ENCODE measurements around the gene THSD7A. TPM values are rescaled to one million over a fixed set of nuclear protein-coding genes. Genes with fewer than 3 reads are reported as not detected.
A peak's percentile ranks its signal among the peaks of the same experiment; 100 is the strongest.

THSD7A gene
- polyA plus RNA-seq (2011; rRNA removed) (0.06 TPM in 2 replicates), polyA minus RNA-seq (2011; rRNA and poly(A)+ RNA removed) (0.14 and 0.17 TPM in 2 replicates)

DNA sequence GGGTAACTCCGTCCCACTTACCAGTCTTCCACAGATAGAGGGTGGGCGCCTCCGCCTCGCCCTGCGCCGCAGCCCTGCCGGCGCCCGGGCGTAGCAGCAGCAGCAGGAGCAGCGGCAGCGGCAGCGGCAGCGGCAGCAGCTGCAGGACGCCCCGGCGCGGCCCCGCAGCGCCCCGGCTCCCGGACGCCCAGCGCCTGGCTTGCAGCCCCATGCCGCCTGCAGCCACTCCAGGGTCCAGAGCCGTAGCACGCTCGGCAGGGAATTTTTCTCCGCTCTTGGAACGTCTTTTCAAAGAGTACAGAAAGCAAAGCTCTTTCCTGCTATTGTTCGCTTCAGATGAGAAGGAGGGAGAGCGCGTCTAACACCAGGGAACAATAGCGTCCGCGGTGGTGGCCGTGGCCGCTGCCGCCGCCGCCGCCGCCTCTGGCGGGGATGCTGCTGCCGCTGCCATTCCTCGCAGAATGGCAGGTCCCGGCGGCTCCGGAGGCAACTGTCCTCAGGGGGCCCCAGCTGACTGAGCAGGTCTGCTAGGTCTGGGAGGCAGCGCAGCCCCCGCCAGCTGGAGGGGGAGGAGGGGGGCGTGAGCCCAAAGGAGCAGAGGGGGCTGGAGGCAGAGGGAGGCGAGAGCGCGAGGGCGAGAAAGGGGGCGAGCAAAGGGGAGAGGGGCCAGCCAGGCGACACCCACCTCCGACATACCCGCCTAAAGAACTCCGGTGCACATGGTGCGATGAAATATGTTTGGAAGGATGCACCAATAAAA is at the start of gene THSD7A:
TSS of gene THSD7A (minus strand) at position 463 of the 760 bp plus-strand sequence. CDS start at position 211, 252 bp downstream.
- CTCF ChIA-PET: interaction anchor here (0.6 to 1.5 kb wide), 8 partner anchors 15 to 1721 kb away, joined by 3 to 6 read pairs (median 3); no protein-coding TSS in a partner anchor
- no peak for DNase-seq (ENCODE audit: low read depth, low spot score)
- POLR2A ChIA-PET: interaction anchor here (0.6 kb wide), 1 partner anchor 902 kb away, joined by 3 read pairs; no protein-coding TSS in a partner anchor
- H3K27ac ChIP-seq (ENCODE audit: low read depth, low read length): no peak within 1 kb of the TSS
- no peak for TF ChIP-seq CTCF (IDR thresholded peaks at IDR 0.05; ENCODE audit: low read depth, low read length)
- H3K27me3 ChIP-seq (ENCODE audit: control insufficient read depth, insufficient read depth, low read length): no peaks in the 10 kb centered on the region
- H3K9me3 ChIP-seq (ENCODE audit: control insufficient read depth, insufficient read depth, low read length): no peaks in the 10 kb centered on the region
- peak within 1 kb of the TSS; percentile 63 for H3K4me3 ChIP-seq (ENCODE audit: low read depth, low read length)

DNA sequence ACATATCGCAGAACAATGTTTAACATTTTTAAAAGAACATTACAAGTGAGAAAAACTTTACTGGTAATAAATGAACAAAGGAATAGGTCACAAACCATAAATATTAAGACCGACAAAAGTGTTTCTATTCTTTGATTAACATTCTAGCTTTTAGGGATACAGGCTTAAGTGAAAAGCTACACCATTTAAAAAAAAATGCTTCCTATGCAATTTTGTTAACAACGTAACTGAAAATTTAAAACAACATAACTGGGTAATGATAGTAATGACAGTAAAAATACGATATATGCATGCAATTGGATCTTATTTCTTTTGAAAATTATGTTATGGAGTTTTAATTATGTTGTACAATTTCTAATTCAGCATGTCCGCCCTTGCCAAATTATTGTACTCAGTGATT is 49.7 kb upstream of the THSD7A start:
- H3K27me3 ChIP-seq (ENCODE audit: control insufficient read depth, insufficient read depth, low read length): no peaks in the 10 kb centered on the region
- ChIA-PET POLR2A (no interaction called here), CTCF (no interaction called here)
- no peak overlapping the region for H3K27ac ChIP-seq (ENCODE audit: low read depth, low read length)
- DNase-seq (ENCODE audit: low read depth, low spot score): no peak
- H3K9me3 ChIP-seq (ENCODE audit: control insufficient read depth, insufficient read depth, low read length): no peaks in the 10 kb centered on the region
- H3K4me3 ChIP-seq (ENCODE audit: low read depth, low read length): no peak overlapping the region
- no peak for TF ChIP-seq CTCF (IDR thresholded peaks at IDR 0.05; ENCODE audit: low read depth, low read length)

DNA sequence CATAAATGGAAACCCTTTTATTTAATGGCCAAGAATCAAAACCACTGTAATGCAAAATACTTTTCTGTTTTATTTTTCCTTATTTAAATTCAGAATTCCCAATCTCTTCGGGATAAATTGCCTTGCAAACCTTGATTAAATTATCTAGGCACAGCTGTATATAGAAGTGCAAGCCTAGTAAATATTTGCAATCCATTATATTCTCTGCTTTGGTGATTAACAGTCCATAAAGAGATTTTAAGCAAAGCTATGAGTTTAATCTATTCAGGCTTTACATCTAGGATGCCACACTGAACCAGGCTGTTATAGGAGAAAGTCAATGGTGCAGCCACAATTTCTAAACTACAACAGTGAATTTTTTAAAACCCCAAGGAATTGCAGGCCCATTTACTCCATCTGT is 43.6 kb upstream of the THSD7A start:
- POLR2A ChIA-PET: no interaction called here
- no peak for DNase-seq (ENCODE audit: low read depth, low spot score)
- H3K4me3 ChIP-seq (ENCODE audit: low read depth, low read length): no peak overlapping the region
- no peaks in the 10 kb centered on the region for H3K27me3 ChIP-seq (ENCODE audit: control insufficient read depth, insufficient read depth, low read length)
- no peak overlapping the region for H3K27ac ChIP-seq (ENCODE audit: low read depth, low read length)
- no peaks in the 10 kb centered on the region for H3K9me3 ChIP-seq (ENCODE audit: control insufficient read depth, insufficient read depth, low read length)
- CTCF ChIA-PET: no interaction called here
- TF ChIP-seq CTCF (IDR thresholded peaks at IDR 0.05; ENCODE audit: low read depth, low read length): no peak

DNA sequence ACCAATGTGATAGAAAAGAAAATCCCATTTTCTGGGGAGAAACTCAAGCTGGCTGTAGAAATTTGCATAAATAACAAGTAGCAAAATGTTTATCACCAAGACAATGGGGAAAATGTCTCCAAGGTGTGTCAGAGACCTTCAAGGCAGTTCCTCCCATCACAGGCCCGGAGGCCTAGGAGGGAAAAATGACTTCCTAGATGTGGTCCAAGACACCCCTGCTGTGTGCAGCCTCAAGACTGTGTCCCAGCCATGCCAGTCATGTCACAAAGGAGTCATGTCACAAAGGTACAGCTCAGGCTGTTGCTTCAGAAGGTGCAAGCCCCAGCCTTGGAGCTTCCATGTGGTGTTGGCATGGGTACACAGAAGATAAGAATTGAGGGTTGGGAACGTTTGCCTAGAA is 33.7 kb upstream of the THSD7A start:
- Histone ChIP-seq H3K4me3 (ENCODE audit: low read depth, low read length) (no peak overlapping the region), H3K27me3 (ENCODE audit: control insufficient read depth, insufficient read depth, low read length) (no peaks in the 10 kb centered on the region), H3K27ac (ENCODE audit: low read depth, low read length) (no peak overlapping the region), H3K9me3 (ENCODE audit: control insufficient read depth, insufficient read depth, low read length) (no peaks in the 10 kb centered on the region; the same call in none of the 2 replicates)
- ChIA-PET POLR2A (no interaction called here), CTCF (no interaction called here)
- DNase-seq (ENCODE audit: low read depth, low spot score): no peak
- TF ChIP-seq CTCF (IDR thresholded peaks at IDR 0.05; ENCODE audit: low read depth, low read length): no peak

GRCh38 chr7:11858622-11859302 is 26.8 kb upstream of the THSD7A start:
- CTCF ChIA-PET: no interaction called here
- no peak for DNase-seq (ENCODE audit: low read depth, low spot score)
- Histone ChIP-seq H3K27me3 (ENCODE audit: control insufficient read depth, insufficient read depth, low read length) (no peaks in the 10 kb centered on the region), H3K27ac (ENCODE audit: low read depth, low read length) (no peak overlapping the region), H3K4me3 (ENCODE audit: low read depth, low read length) (no peak overlapping the region), H3K9me3 (ENCODE audit: control insufficient read depth, insufficient read depth, low read length) (no peaks in the 10 kb centered on the region)
- TF ChIP-seq CTCF (IDR thresholded peaks at IDR 0.05; ENCODE audit: low read depth, low read length): no peak
- POLR2A ChIA-PET: no interaction called here
